GM18868 (cell line): ENCODE results near the gene ZC3H6.

ENCODE experiments used
- ATAC-seq: cut with Tn5 transposase; IDR thresholded peaks from one replicate; pipeline ENCODE4 v1.9.1; 2021; ENCODE audit warnings: mild to moderate bottlenecking, moderate library complexity; ENCODE audit not compliant: unreplicated experiment

Gene ZC3H6, protein sequence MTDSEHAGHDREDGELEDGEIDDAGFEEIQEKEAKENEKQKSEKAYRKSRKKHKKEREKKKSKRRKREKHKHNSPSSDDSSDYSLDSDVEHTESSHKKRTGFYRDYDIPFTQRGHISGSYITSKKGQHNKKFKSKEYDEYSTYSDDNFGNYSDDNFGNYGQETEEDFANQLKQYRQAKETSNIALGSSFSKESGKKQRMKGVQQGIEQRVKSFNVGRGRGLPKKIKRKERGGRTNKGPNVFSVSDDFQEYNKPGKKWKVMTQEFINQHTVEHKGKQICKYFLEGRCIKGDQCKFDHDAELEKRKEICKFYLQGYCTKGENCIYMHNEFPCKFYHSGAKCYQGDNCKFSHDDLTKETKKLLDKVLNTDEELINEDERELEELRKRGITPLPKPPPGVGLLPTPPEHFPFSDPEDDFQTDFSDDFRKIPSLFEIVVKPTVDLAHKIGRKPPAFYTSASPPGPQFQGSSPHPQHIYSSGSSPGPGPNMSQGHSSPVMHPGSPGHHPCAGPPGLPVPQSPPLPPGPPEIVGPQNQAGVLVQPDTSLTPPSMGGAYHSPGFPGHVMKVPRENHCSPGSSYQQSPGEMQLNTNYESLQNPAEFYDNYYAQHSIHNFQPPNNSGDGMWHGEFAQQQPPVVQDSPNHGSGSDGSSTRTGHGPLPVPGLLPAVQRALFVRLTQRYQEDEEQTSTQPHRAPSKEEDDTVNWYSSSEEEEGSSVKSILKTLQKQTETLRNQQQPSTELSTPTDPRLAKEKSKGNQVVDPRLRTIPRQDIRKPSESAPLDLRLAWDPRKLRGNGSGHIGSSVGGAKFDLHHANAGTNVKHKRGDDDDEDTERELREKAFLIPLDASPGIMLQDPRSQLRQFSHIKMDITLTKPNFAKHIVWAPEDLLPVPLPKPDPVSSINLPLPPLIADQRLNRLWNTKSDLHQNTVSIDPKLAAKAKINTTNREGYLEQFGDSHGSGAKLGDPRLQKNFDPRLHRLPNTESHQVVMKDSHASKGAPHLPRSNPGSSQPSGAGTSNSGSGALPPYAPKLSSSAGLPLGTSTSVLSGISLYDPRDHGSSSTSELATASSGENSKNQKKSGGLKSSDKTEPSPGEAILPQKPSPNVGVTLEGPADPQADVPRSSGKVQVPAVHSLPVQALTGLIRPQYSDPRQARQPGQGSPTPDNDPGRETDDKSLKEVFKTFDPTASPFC

DNA sequence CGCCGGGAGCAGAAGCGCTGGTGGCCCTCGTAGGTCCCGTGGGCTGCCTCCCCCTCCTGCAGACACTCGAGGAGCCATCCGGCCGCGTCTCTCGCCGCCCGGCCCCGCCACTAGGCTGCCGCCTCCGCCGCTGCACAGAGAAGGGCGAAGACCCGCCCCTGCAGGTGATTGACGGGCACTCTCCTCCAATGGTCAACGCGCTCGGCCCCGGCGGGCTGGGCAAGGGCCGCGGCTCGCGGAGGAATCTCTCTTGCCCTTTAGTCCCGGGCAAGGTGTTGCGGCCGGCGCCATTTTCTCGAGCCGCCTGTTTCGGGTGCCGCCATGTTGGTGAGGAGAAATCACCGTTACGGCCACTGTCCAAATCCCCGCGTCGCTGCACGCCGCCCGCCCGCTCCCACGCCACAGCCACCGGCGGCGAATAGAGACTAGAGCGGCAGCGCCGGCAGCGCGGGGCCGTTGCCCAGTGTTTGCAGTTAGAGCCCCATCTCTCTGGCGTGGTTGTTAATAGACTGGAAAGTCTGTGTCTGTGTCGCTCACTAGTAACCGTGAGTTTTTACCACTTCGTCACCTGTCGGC lies at the start of gene ZC3H6:
TSS of gene ZC3H6 (plus strand) at position 287 of the 576 bp plus-strand sequence. CDS start 398 bp downstream, outside the sequence.
- ATAC-seq, result peak; percentile 94

DNA sequence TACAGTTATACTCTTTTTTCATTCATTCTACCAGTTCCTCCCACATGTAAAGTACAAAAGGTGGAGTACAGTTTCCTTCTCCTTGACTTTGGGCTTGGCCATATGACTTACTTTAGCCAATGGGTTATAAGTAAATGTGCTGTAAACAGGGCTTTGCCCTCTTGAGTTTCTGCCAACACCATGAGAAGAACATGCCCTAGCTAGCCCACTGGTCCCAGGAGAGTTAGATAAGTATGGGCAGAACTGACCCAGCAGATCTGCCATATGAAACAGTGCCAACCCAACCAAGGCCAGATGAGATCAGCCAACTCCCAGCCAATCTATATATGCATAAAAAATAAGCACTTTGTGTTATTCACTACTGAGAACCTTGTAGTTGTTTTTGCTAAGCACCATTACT lies 46.0 kb upstream of the ZC3H6 start:
- no peak for ATAC-seq

DNA sequence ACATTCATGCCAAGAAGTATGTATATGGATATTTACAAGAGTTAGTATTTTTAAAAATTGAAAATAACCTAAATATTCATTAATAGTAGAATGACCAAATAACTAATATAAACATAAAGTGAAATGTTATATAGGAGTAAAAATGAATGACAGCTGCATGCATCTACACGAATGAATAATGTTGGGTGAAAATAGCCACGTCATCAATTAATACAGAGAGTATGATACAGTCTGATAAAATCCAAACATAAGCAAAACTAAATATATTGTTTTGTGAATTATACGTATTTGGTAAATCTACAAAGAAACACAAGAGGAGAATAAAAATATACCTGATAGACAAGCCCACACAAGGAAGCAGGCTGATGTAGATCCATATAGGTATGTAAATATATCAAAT lies 45.0 kb upstream of the ZC3H6 start:
- no peak for ATAC-seq

DNA sequence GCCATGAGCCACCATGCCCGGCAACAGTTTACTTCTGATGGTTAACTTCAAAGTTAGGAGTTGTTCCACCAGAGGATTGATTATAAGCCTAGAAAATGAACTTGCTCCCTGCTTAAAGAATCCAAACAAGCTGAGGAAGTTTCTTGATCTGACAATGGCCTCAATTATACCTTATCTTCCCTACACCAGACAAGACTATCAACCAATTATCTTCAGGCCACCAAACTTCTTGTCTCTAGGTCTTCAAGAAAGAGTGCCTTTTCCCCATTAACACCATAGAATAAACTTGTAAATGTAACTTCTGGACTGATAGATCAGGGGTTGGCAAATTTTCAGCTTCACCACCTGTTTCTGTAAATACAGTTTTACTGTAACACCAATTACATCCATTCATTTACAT lies 35.5 kb upstream of the ZC3H6 start:
- no peak for ATAC-seq

DNA sequence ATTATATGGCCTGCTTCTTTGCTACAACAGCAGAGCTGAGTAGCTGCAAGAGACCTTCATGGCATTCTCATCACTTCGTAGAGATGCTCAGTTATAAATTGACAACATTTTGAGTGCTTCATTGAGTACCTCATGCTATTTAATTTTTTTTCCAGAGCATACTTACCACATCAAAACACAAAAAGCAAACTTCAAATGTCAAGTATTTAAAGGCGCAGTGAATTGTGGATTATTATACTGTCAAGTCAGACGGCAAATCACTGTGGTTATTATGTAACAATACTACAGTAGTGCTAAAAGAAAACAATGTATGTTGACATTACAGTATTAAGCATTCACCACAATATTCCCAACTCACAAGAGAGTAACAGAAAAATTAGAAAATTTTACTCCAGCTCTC lies 33.0 kb upstream of the ZC3H6 start:
- no peak for ATAC-seq

DNA sequence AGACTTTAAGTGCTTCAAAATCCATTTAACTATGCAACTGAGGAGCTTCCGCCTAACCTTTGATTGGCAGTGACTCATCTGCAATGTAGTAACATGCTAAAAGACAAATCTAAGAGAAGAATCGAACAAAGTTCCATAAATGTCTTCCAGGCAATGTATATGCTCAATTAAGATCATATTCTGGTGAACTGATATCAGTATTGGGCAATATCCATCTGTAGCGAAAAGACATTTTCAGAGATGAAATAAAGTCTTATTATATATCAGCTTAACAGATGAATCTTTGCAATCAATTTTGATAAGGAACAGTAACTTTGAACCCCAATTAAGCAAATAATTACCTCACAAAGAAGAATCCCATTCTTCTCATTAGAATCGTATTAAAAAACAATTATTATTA lies 32.2 kb upstream of the ZC3H6 start:
- no peak for ATAC-seq

DNA sequence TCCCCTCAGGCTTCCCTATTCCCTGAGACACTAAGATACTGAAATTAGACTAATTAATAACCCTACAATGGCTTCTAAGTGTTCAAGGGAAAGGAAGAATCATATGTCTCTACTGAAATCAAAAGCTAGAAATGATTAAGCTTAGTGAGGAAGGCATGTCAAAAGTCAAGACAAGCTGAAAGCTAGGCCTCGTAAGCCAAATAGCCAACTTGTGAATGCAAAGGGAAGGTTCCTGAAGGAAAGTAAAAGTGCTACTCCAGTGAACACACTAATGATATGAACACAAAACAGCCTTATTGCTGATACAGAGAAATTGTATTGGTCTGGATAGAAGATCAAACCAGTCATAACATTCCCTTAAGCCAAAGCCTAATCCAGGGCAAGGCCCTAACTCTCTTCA lies 30.5 kb upstream of the ZC3H6 start:
- no peak for ATAC-seq

DNA sequence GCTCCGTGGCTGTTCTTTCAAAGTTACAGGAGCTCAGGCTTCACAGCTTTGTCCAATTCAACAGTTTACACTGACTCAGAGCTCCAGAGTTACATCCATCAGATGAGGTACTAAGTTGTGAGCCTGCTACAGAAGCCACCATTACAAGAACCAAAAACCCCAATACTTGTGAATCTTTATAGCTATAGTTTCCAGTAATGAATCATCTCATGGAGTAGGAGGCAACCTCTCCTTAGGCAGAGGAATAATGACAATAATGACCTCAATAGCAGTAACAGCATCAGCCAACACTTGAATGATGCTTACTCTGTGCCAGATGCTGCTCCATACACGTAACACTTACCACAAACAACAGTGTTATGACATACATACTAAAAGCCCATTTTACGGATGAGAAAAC lies 24.1 kb upstream of the ZC3H6 start:
- ATAC-seq, result no peak

DNA sequence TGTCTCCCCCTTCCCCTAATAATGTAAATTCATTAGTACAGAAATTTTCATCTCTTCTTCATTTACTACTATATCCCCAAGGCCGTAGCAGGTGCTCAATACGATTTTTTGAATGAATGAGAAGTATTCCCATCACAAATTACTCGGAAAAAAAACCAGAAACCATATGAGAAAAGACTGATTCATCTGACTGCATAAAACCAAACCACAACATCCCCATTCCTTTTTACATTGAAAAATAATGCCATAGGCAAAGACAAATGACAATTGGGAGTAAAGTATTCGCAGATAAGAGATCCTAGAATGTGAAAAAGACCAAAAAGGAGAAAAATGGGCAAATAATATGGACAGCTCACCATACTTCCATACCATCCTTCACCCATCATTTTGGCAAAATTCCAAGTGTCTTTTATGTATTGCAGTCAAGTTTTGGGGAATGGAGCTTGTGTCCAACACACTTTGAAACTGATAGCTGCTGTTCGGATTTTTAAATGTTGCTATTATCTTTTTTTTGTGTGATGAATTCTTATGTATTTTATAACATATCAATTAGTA lies 22.1 kb upstream of the ZC3H6 start:
- ATAC-seq, result no peak

DNA sequence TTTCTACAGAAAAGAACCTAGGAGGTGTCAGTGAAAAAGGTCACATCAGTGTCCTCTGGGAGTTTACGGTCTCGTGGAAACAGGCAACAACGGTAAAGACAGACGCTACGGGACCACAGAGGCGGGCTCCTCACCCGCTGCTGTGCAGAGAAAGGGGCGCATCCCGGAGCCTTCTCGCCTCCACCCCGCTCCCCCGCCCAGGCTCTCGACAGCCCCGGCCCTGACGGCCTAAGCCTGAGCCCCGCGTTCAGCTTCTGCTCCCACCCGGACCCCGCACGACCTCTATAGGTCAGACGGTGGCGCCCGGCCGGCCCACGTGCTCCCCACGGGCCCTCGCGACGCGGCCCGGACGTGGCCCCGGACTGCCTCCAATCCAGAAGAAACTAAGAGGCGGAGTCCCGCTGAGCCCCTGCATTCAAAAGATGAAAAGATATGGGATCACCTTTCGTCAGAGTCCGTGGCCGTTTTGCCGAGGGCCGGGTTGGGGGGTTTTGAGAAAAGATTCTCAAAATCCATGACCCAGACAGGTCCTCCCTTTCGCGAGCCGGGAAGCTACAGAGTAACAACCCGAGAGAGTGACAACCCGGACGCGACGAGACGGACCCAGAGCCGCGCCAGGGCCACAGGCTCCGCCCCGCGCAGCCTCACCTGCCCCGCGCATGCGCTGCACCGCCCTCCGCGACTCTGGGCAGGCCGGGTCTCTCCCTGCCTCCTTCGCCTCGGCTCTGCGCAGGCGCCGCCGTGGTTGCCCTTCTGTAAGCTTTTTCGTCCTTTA lies 20.7 kb upstream of the ZC3H6 start, which contains the start of gene ZC3H8:
TSS of gene ZC3H8 (minus strand) at position 577 of the 775 bp plus-strand sequence. CDS start at position 516, 61 bp downstream.
- ATAC-seq, result peak; percentile 91

DNA sequence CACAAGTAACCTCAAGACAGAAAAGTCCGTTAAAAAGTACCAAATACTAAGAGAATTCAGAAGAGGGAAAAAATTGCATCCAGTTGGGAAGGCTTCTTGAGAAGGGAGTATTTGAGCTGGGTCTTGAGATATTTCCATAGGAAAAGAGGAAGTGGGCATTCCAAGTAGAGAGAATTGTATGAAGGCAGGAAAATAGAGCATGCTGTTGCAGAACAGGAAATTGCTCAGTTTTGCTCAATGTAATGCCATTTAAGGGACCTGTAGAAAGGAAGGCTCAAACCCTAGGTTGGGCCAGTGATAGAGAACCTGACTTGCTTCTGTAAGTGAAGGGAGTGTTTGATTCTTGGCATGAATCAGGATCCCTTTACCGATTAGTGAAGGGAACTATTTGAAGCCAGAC lies 19.5 kb upstream of the ZC3H6 start:
- no peak for ATAC-seq

DNA sequence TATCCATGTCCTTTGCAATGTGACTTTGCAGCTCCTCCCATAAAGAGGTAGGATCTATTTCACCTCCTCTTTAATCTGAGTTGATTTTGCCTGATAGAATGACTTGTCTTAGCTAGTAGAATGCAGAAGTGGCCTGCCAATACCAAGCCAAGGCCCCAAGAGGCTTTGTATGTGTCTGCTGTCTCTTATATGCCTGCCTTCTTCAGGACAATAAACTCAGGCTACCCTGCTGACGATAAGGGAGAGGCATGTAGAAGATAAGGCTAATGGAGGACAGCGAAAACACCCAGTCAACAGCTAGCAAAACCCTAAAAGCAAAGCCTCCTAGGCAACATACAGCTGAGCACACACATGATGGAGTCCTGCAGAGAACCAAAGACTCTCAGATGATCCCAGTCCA lies 18.7 kb upstream of the ZC3H6 start:
- ATAC-seq, result no peak

DNA sequence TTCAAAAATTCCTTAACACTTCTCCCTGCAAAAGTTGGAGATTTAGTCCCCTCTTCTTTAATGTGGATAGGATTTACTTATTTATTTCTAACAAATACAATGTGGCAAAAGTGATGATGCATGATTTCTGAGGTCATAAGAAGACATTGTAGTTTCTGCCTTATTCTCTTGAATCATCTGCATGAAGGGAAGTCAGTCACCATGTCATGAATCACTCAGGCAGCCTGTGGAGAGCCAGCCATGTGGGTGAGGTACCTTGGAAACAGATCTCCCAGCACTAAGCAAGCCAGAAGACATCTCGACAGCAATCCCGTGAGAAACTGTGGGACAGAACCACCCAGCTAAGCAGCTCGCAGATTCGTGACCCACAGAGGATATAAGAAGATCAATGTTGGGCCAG lies 17.8 kb upstream of the ZC3H6 start:
- ATAC-seq, result no peak

DNA sequence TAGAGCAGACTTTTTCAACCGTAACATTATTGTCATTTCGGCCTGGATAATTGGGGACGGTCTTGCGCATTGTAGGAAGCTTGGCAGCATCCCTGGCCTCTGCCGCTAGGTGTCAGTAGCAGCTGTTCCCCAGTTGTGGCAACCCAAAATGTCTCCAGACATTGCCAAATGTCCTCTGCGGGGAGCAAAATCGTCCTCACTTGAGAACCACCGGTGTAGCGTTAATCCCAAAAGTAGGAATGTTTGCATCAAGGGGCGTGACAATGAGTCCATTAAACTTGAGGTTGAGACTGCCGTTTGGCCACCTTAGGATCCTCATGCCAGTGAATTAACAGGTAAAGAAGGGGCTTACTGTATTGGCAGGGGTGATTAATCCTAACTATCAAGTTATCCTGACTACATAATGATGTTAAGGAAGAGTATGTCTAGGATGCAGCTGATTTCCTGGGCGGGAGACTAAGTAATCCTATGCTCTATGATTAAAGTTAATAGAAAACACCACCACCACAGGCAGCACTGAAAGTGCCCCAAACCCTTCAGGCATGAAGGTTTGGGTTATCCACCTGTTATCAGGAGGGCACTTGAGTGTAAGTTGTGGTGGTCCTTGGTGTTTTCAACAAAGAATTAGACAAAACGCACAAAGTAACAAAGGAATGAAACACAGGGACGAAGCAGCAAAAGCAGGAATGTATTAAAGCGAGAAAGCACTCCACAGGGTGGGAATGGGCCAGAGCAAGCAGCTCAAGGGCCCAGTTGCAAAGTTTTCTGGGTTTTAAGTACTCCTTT lies 15.7 kb upstream of the ZC3H6 start:
- peak; percentile 33 for ATAC-seq

DNA sequence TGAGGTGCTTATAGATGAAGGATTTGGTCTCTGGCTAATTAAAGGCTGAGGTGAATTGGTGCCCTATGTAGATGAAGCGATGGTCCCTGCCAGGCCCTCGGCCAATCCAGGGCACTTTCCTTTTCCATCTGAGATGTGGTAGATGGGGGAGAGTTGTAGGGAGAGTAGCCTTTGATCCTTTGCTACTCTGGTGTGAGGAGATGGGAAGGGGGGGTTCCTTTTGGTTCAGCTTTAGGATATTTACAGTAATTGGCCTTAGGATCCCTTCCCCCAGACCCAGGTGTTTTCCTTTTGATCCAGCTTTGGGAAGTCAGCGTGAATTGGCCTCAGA lies 15.1 kb upstream of the ZC3H6 start:
- no peak for ATAC-seq

DNA sequence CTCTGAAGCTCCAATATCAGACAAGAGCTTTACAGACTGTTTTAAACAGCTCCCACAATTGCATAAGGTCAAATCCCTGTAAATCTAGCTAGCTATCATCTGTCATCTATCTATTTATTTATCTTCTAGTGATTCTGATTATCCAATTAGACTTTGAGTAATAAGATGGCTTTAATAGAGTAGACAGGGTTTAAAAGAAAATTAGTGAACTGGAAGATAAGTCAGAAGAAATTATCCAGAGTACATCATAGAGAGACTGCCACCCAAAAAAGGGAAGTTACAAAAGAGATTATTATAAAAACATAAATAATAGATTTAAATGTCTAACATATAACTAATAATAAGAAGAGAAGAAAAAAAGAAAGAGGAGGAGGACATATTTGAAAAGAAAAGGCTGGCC lies 12.5 kb upstream of the ZC3H6 start:
- ATAC-seq, result no peak

DNA sequence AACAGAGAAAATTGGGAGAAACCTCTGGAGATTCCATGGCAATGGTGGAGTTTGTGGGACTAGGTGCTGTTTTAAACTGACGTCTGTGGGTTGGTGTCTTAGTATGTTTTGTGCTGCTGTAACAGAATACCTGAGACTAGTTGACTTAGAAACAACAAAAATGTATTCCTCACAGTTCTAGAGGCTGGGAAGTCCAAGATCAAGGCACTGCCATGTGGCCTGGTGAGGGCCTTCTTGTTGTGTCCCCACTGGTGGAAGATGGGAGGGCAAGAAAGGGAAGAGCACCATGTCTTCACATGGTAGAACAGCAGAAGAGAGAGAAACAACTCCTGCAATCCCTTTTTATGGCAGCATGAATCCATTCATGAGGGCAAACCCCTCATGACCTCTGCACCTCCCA lies 6.8 kb upstream of the ZC3H6 start:
- ATAC-seq, result no peak

DNA sequence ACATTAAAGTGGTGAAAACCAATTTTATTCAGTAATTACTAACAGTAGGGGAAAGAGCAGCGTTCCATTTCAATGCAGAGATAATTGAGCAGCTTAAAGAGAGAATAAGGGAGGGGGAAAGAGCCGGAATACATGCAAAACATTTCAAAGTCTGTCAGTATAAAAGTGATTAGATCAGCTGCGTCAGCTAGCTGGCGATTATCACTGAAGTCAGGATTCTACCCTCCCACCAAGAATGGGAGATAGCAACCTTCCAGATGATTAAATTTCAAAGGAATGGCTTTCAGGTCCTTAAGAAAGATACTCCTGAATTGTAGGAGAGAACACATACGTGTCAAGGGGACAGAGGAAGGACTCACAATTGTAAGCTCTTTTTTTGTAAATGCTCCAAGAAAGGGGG lies 2.7 kb upstream of the ZC3H6 start:
- ATAC-seq, result no peak

DNA sequence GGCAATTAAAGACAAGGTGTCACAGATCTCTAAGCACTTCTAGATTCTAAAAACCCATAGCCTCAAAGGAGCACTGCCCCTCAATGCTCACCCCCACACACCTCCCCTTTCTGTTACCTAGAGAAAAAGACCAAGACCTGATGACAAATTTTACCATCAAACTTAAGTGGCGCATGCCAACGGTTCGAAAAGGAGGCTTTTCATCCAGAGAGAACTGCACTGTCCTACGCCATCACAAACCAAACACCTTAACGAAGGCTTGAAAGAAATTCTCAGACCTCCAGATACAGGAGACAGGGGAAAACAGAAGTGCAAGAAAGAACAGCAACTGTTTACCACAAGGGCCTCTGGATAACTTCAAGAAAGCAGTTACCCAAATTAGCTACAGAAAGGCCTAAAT lies 2.0 kb upstream of the ZC3H6 start:
- no peak for ATAC-seq
